Measurements from ENCODE around the gene RHCE.

GRCh38 chr1:25431955-25432719 lies 11.5 kb upstream of the RHCE start:
- no peak for TF ChIP-seq CTCF (conservative IDR thresholded peaks at IDR 0.05 in 1 of 2, IDR thresholded peaks at IDR 0.05 in 1 of 2; ENCODE audit: low read depth in 1 of 2, low read length in 2 of 2)
- no peak for TF ChIP-seq EZH2 (IDR thresholded peaks at IDR 0.05; ENCODE audit: low read length, missing control alignments)
